Dendritic cell treated with granulocyte-macrophage colony-stimulating factor and Interleukin-4, amounts not matched to agents 40 ng/mL and 50 ng/mL, for 4 days (primary cell): Measurements from ENCODE around the gene VILL.
"Not testable (repeated sequence)": the region's sequence is repeated elsewhere in the genome, so short reads cannot be mapped to it uniquely, and the experiment has no call there.

Experiments
- H3K27ac Mint-ChIP-seq: one replicate; pipeline ENCODE4 v1.8.0; 2022; ENCODE audit warnings: mild to moderate bottlenecking, mixed read lengths
- H3K27me3 Mint-ChIP-seq: one replicate; pipeline ENCODE4 v1.8.0; 2022; ENCODE audit warnings: mild to moderate bottlenecking, mixed read lengths
- H3K36me3 Mint-ChIP-seq: one replicate; pipeline ENCODE4 v1.8.0; 2022; ENCODE audit warnings: low read depth, mixed read lengths
- H3K4me1 Mint-ChIP-seq: one replicate; pipeline ENCODE4 v1.8.0; 2022; ENCODE audit warnings: low read depth, mixed read lengths
- H3K4me3 Mint-ChIP-seq: one replicate; pipeline ENCODE4 v1.8.0; 2022; ENCODE audit warnings: mild to moderate bottlenecking, moderate library complexity, mixed read lengths
- H3K9me3 Mint-ChIP-seq: one replicate; pipeline ENCODE4 v1.8.0; 2022; ENCODE audit warnings: mixed read lengths
- intact Hi-C: fragments of 100-400 bp; cut with micrococcal nuclease; formaldehyde crosslinking; loops from one replicate; pipeline ENCODE4 v1.15.0; 2022

The VILL gene

GRCh38 chr3:38030126-38031021 is 39.8 kb downstream of the VILL start:
- H3K36me3 Mint-ChIP-seq = no peaks in the 10 kb centered on the region
- H3K4me1 Mint-ChIP-seq = peaks cover 41% of the 10 kb centered on the region
- peak overlapping the region; percentile 49 for H3K4me3 Mint-ChIP-seq
- intact Hi-C loops = no loop called here
- H3K27me3 Mint-ChIP-seq = peaks cover 61% of the 10 kb centered on the region
- no peaks in the 10 kb centered on the region for H3K9me3 Mint-ChIP-seq
- peak overlapping the region; percentile 60 for H3K27ac Mint-ChIP-seq

DNA sequence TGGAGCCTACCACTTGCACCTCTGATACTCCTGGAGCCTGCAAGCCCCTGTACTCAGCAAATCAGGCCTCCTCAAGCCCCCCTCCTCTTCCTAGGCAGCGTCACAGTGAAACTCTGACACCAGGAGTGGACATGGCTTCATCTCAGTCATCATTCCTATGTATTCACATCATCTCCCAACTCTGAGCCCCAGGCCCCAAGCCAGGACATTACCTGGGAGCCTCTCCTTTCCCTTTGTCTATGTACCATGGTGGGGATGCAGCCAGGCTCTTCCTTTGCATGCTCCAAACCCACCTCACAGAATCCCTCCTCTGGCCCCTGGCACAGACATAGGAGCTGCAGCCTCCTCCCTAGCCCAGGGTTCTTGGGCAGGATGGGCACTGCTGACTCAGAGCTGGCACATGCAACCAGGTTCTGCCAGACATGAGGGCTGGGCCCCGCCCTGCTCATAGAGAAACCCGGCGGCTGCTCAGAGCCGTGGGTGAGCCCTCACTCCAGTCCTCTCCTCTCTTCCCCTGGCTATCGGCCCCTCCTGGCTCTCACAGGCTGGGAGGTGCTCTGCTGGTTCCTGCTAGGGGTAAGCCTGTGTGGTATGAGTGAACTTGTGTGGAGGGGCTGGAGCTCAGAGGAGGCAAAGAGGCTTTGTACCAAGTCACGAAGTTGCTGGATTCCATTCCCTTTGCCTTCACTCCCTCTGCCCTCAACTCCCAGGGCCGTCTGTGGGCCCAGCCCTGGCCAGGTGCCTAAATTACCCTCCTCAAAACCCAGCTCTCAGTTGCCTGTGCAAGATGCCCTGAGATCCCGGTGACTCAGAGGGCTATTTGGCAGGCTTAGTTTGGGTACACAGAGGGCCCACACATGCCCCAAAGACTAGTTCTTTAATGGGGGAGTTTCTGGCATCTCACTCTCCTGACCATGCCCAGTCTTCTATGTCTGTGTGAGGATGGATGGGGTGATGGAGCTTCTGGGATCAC is 40.7 kb downstream of the VILL start:
- H3K27me3 Mint-ChIP-seq = peaks cover 61% of the 10 kb centered on the region
- intact Hi-C loops = no loop called here
- H3K27ac Mint-ChIP-seq = peak overlapping the region; percentile 60
- peak overlapping the region; percentile 30 for H3K4me3 Mint-ChIP-seq
- peaks cover 35% of the 10 kb centered on the region for H3K4me1 Mint-ChIP-seq
- no peaks in the 10 kb centered on the region for H3K36me3 Mint-ChIP-seq
- no peaks in the 10 kb centered on the region for H3K9me3 Mint-ChIP-seq

DNA sequence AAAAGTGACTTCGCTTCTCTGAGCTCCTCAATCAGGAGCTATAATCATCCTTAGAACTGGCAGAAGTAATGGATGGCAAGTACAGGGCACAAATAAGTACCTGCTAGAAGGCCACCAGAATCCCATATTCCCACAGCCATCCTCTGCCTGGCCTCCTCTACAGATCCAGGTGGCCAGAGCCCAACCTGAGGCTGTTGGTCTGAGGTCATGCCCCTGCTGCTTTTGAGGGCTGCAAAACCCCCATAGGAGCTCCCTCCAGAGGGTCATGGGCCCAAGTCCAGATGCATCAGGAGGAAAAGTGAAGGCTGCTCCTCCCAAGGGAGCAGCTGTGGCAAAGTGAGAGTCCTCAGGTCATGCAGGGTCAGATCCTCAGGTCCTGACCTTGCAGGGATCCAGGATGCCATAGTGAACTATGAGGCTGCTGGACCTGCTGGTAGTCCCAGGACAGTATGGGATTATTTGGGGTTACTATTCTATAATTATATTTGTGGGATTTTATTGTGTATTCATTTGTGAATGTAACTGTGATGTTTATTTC is 41.8 kb downstream of the VILL start:
- no peak overlapping the region for H3K4me3 Mint-ChIP-seq
- peaks cover 35% of the 10 kb centered on the region for H3K4me1 Mint-ChIP-seq
- H3K9me3 Mint-ChIP-seq = no peaks in the 10 kb centered on the region
- H3K36me3 Mint-ChIP-seq = no peaks in the 10 kb centered on the region
- no peak overlapping the region for H3K27ac Mint-ChIP-seq
- H3K27me3 Mint-ChIP-seq = peaks cover 52% of the 10 kb centered on the region
- intact Hi-C loops = no loop called here

DNA sequence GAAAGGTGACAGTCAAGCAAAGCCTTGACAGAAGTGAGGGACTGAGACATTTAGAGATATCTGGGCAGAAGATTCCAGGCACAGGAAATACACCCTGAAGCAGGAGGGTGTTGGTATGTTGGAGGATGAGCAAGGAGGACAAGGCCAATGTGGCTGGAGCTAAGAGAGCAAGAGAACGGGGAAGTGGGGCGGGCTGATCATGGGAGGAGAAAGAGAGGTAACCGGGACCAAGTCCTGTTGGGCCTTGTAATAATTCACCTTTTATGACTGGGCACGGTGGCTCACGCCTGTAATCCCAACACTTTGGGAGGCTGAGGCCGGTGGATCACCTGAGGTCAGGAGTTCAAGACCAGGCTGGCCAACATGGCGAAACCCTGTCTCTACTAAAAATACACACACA is 43.0 kb downstream of the VILL start:
- H3K9me3 Mint-ChIP-seq, H3K27ac Mint-ChIP-seq, H3K36me3 Mint-ChIP-seq, intact Hi-C loops, H3K4me3 Mint-ChIP-seq: not testable (repeated sequence)
- Mint-ChIP-seq H3K27me3 (peaks cover 40% of the 10 kb centered on the region), H3K4me1 (peaks cover 36% of the 10 kb centered on the region)

- Mint-ChIP-seq H3K4me1 (peaks cover 42% of the 10 kb centered on the region), H3K27me3 (peaks cover 35% of the 10 kb centered on the region)
- H3K4me3 Mint-ChIP-seq, intact Hi-C loops, H3K36me3 Mint-ChIP-seq, H3K9me3 Mint-ChIP-seq, H3K27ac Mint-ChIP-seq: not testable (repeated sequence)
These were observed 43.7 kb downstream of the VILL start for GRCh38 chr3:38034335-38034734.

GRCh38 chr3:38036286-38036685 is 45.7 kb downstream of the VILL start:
- Mint-ChIP-seq H3K9me3 (no peaks in the 10 kb centered on the region), H3K27ac (no peak overlapping the region), H3K36me3 (no peaks in the 10 kb centered on the region), H3K4me1 (peaks cover 39% of the 10 kb centered on the region), H3K4me3 (no peak overlapping the region), H3K27me3 (peaks cover 19% of the 10 kb centered on the region)
- intact Hi-C loops = no loop called here

DNA sequence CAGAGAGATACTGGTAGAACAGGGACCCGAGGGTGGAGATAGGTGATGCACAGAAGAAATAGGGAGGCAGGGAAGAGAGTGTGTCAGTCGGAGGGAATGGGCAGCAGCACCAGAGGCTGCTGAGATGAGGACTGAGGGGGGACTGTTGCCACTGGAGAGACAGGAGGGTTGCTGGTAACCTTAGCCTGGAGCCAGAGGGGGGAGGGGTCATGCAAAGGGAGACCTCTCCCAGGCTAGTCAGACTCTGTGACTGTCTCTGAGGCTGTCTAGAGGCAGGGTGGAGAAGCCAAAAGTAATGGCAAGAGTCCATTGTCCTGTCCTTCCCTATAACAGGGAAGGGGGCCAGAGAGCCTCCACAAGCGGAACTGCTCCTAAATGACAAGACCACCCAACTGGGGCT is 46.3 kb downstream of the VILL start:
- H3K27ac Mint-ChIP-seq = no peak overlapping the region
- no peaks in the 10 kb centered on the region for H3K36me3 Mint-ChIP-seq
- no peak overlapping the region for H3K4me3 Mint-ChIP-seq
- intact Hi-C loops = no loop called here
- peaks cover 17% of the 10 kb centered on the region for H3K27me3 Mint-ChIP-seq
- H3K9me3 Mint-ChIP-seq = no peaks in the 10 kb centered on the region
- H3K4me1 Mint-ChIP-seq = peaks cover 34% of the 10 kb centered on the region

DNA sequence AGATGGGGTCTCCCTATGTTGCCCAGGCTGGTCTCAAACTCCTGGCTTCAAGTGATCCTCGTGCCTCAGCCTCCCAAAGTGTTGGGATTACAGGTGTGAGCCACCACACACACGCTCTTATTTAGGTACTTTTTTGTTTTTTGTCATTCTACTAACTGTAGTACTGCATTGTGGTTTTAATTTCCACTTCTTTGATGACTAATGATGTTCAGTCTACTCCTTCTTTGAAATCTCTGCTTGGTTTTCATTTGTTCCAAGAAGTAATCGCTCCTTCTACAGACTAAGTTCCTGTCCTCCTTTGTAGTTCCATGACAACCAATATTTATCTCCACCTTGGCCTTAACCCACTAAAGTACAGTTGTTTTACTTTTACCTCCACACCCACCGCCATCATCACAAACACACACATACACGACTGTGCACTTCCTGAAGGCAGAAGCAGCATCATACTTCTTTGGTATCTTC is 47.9 kb downstream of the VILL start:
- no peaks in the 10 kb centered on the region for H3K9me3 Mint-ChIP-seq
- H3K27me3 Mint-ChIP-seq = peaks cover 6% of the 10 kb centered on the region
- peaks cover 43% of the 10 kb centered on the region for H3K4me1 Mint-ChIP-seq
- H3K4me3 Mint-ChIP-seq = no peak overlapping the region
- H3K36me3 Mint-ChIP-seq = no peaks in the 10 kb centered on the region
- intact Hi-C loops = no loop called here
- H3K27ac Mint-ChIP-seq = peak overlapping the region; percentile 84

DNA sequence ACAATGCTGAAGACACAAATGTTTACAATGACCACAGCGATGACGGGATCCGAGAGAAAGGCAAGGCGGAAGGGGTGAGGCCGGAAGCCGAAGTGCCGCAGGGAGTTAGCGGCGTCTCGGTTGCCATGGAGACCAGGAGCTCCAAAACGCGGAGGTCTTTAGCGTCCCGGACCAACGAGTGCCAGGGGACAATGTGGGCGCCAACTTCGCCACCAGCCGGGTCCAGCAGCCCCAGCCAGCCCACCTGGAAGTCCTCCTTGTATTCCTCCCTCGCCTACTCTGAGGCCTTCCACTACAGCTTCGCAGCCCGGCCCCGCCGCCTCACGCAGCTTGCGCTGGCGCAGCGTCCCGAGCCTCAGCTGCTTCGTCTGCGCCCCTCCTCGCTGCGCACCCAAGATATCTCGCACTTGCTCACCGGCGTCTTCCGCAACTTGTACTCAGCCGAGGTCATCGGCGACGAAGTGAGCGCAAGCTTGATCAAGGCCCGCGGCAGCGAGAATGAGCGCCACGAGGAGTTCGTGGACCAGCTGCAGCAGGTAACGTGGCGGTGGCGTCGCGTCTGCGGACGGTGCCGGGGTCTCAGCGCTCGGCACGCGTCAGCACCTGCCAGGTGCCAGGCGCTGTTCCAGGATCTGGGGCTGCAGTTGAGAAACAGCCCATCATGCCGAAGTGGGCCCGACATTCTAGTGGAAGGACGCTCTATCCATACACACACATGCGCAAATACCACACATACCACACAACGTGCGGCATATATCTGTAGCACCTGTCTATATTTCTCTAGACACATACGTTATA is 48.7 kb downstream of the VILL start, which contains the start of gene DLEC1:
TSS of gene DLEC1 (plus strand) at position 108 of the 798 bp plus-strand sequence. CDS start at position 126, 18 bp downstream.
- no peaks in the 10 kb centered on the region for H3K36me3 Mint-ChIP-seq
- intact Hi-C loops = no loop called here
- H3K4me1 Mint-ChIP-seq = peaks cover 48% of the 10 kb centered on the region
- no peaks in the 10 kb centered on the region for H3K9me3 Mint-ChIP-seq
- peaks cover 4% of the 10 kb centered on the region for H3K27me3 Mint-ChIP-seq
- peak within 1 kb of the TSS; percentile 79 for H3K4me3 Mint-ChIP-seq
- H3K27ac Mint-ChIP-seq = peak within 1 kb of the TSS; percentile 84

GRCh38 chr3:38039899-38040261 is 49.3 kb downstream of the VILL start:
- H3K9me3 Mint-ChIP-seq = no peaks in the 10 kb centered on the region
- H3K36me3 Mint-ChIP-seq = no peaks in the 10 kb centered on the region
- no peaks in the 10 kb centered on the region for H3K27me3 Mint-ChIP-seq
- intact Hi-C loops = no loop called here
- peak overlapping the region; percentile 84 for H3K27ac Mint-ChIP-seq
- peaks cover 54% of the 10 kb centered on the region for H3K4me1 Mint-ChIP-seq
- peak overlapping the region; percentile 79 for H3K4me3 Mint-ChIP-seq

DNA sequence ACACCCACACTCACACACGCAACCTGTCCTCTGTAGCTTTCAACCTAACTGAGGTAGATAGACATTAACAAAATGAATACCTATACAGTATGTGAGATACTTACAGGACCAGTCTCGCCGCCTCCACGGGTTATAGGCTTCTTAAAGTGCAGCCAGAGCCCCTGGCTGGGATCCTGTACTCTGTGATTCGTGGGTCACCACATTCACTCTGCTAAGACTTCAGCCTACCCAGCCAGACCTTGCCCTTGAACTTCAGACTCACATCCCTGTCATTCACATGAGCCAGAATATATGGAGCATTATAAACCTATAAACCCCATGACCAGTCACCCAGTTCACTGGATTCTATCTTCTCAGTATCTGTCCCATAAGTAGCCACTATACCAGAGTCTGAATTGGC is 49.8 kb downstream of the VILL start:
- intact Hi-C loops = no loop called here
- H3K4me1 Mint-ChIP-seq = peaks cover 55% of the 10 kb centered on the region
- peak overlapping the region; percentile 84 for H3K27ac Mint-ChIP-seq

GRCh38 chr3:38043486-38043885 is 52.9 kb downstream of the VILL start:
- Mint-ChIP-seq H3K36me3 (no peaks in the 10 kb centered on the region), H3K27me3 (no peaks in the 10 kb centered on the region), H3K27ac (no peak overlapping the region), H3K4me3 (no peak overlapping the region), H3K9me3 (no peaks in the 10 kb centered on the region), H3K4me1 (peaks cover 42% of the 10 kb centered on the region)
- intact Hi-C loops = no loop called here

More for the DNA sequence above, 49.8 kb downstream of the VILL start:
- no peak overlapping the region for H3K4me3 Mint-ChIP-seq
- no peaks in the 10 kb centered on the region for H3K9me3 Mint-ChIP-seq
- H3K36me3 Mint-ChIP-seq = no peaks in the 10 kb centered on the region
- H3K27me3 Mint-ChIP-seq = no peaks in the 10 kb centered on the region

GRCh38 chr3:38046027-38046426 is 55.4 kb downstream of the VILL start:
- Mint-ChIP-seq H3K4me3 (no peak overlapping the region), H3K36me3 (no peaks in the 10 kb centered on the region), H3K27me3 (no peaks in the 10 kb centered on the region), H3K9me3 (no peaks in the 10 kb centered on the region), H3K27ac (no peak overlapping the region), H3K4me1 (peaks cover 21% of the 10 kb centered on the region)
- intact Hi-C loops = no loop called here
